Measurements from ENCODE around the gene NHLRC4. TPM values are rescaled to one million over a fixed set of nuclear protein-coding genes. Genes with fewer than 3 reads are reported as not detected.
"Not testable (repeated sequence)": the region's sequence is repeated elsewhere in the genome, so short reads cannot be mapped to it uniquely, and the experiment has no call there.

Gene NHLRC4
- total and polyA plus RNA-seq, 2 of the 8 experiments (the other 6 are each of a cell fraction or from before 2014, with no cell fraction given) = 0.60 to 0.76 TPM

GRCh38 chr16:596736-597060 lies 29.9 kb downstream of the NHLRC4 start (continued):
- no peak for TF ChIP-seq MAFK (IDR thresholded peaks at IDR 0.05; ENCODE audit: low read depth, low read length)
- TF ChIP-seq BCL11A (IDR thresholded peaks at IDR 0.05; ENCODE audit: low read depth in 2 of 2, low read length in 2 of 2) = no peak
- TF ChIP-seq RBBP5 (IDR thresholded peaks at IDR 0.05; ENCODE audit: borderline replicate concordance, low read depth, low read length) = no peak
- TF ChIP-seq SP1 (IDR thresholded peaks at IDR 0.05; ENCODE audit: low read depth, low read length) = no peak
- TF ChIP-seq, protein P1, sequence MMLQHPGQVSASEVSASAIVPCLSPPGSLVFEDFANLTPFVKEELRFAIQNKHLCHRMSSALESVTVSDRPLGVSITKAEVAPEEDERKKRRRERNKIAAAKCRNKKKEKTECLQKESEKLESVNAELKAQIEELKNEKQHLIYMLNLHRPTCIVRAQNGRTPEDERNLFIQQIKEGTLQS (IDR thresholded peaks at IDR 0.05; ENCODE audit: insufficient read depth, low read depth, low read length) = no peak
- no peak for TF ChIP-seq ASH2L (IDR thresholded peaks at IDR 0.05; ENCODE audit: low read length)
- no peak for TF ChIP-seq CHD2 (IDR thresholded peaks at IDR 0.05; ENCODE audit: low read length)

- not testable (repeated sequence) for H2BK5ac ChIP-seq (ENCODE audit: low read depth, low read length); H2BK20ac ChIP-seq (ENCODE audit: low read length); H4K8ac ChIP-seq (ENCODE audit: extremely low read depth, insufficient read depth, low read length); H3K4ac ChIP-seq (replicated peaks; ENCODE audit: insufficient read length, low read depth, low read length); H3K9me3 ChIP-seq (ENCODE audit: insufficient read depth in 2 of 2, low read depth in 1 of 2, low read length in 1 of 2); H3K36me3 ChIP-seq (ENCODE audit: control insufficient read depth in 2 of 4, insufficient read depth in 4 of 4, low read length in 3 of 4); H3K4me3 ChIP-seq (ENCODE audit: extremely low read depth in 1 of 4, insufficient read depth in 2 of 4, low read depth in 3 of 4, low read length in 4 of 4); H3K18ac ChIP-seq (ENCODE audit: extremely low read depth, low read length); H3K9ac ChIP-seq (replicated peaks in 1 of 4; ENCODE audit: extremely low read depth in 1 of 4, low read depth in 3 of 4, low read length in 3 of 4); H2BK15ac ChIP-seq (ENCODE audit: low read length); DNase-seq (ENCODE audit: low read depth in 1 of 2, low spot score in 2 of 2); H3K23me2 ChIP-seq (ENCODE audit: low read depth, low read length); H3K4me2 ChIP-seq (ENCODE audit: insufficient read depth in 1 of 2, low read depth in 2 of 2, low read length in 2 of 2); H3K23ac ChIP-seq (ENCODE audit: insufficient read length); H2BK120ac ChIP-seq (replicated peaks; ENCODE audit: low read depth, low read length); H3K14ac ChIP-seq (ENCODE audit: insufficient read length); H4K91ac ChIP-seq (replicated peaks; ENCODE audit: insufficient read length, low read length); H4K5ac ChIP-seq (ENCODE audit: insufficient read length, low read depth, low read length); FAIRE-seq; H2BK12ac ChIP-seq (ENCODE audit: low read depth, low read length); H3K27me3 ChIP-seq (replicated peaks in 1 of 4; ENCODE audit: control insufficient read depth in 3 of 4, extremely low read depth in 1 of 4, insufficient read depth in 3 of 4, low read length in 3 of 4); H2AFZ ChIP-seq (ENCODE audit: low read length); H3K4me1 ChIP-seq (replicated peaks in 1 of 4; ENCODE audit: control insufficient read depth in 3 of 4, insufficient read depth in 4 of 4, low read length in 3 of 4); H3K79me2 ChIP-seq (ENCODE audit: control insufficient read depth in 1 of 2, insufficient read depth in 2 of 2, low read length in 2 of 2); H3K56ac ChIP-seq (replicated peaks; ENCODE audit: insufficient read length, low read depth, low read length); H2AK5ac ChIP-seq (ENCODE audit: low read depth, low read length); H3K27ac ChIP-seq (ENCODE audit: low read depth, low read length)
- ChIA-PET POLR2A (ENCODE audit: partially characterized antibody) (interaction anchor here (0.8 kb wide), 1 partner anchor 14 kb away, joined by 3 read pairs; no protein-coding TSS in a partner anchor), CTCF (ENCODE audit: partially characterized antibody) (interaction anchor here (0.6 to 1.2 kb wide), 7 partner anchors 27 to 446 kb away, joined by 3 read pairs; no protein-coding TSS in a partner anchor)
- Histone ChIP-seq H4K20me1 (replicated peaks in 1 of 2; ENCODE audit: control insufficient read depth in 1 of 2, insufficient read depth in 2 of 2, low read length in 2 of 2) (peaks cover 14 to 19% of the 10 kb centered on the region in 2 experiments), H3K79me1 (ENCODE audit: low read depth, low read length) (peaks cover 10% of the 10 kb centered on the region; the same call in 1 of the 2 replicates)
- 92% methylated on average over 4 of the region's 7 CpGs; no CpG with 5 or more reads in 1 of the 2 experiments for WGBS, 2 experiments (ENCODE audit: extremely low coverage in 1 of 2, insufficient coverage in 1 of 2, insufficient read length in 1 of 2, insufficient replicate concordance in 2 of 2, low coverage in 1 of 2, low lambda C conversion rate in 2 of 2, missing lambda C conversion rate in 1 of 2)
Measured at GRCh38 chr16:597655-598054, 30.9 kb downstream of the NHLRC4 start.

Measured in H1 (cell line).